HepG2 (cell line): ENCODE results near the gene STK32B. TPM values are rescaled to one million over a fixed set of nuclear protein-coding genes. Genes with fewer than 3 reads are reported as not detected.
A peak's percentile ranks its signal among the peaks of the same experiment; 100 is the strongest.

Experiments used
- ATAC-seq: fragments of 200-7000 bp; cut with Tn5 transposase; 3 replicates; pipeline ENCODE4 v1.9.1; 2020; ENCODE audit warnings: mild to moderate bottlenecking, moderate library complexity
- BruUV-seq: library from RNA; stranded (reverse); fragments of 400-500 nt; replicated peaks from 2 replicates; lab custom pipeline; 2021; lab: Mats Ljungman, UMichigan
- CTCF ChIA-PET: fragments of 300-600 bp; formaldehyde crosslinking; extraction: SDS; loops from one replicate; lab custom pipeline; 2021; ENCODE audit warnings: low total read pairs, inconsistent platforms, low intra/inter-chr PET ratio; lab: Yijun Ruan, JAX
- POLR2A ChIA-PET: fragments of 350-600 bp; sonication (Branson Sonifier 250); formaldehyde crosslinking; loops from one replicate; lab custom pipeline; 2020; ENCODE audit warnings: antibody characterized with exemption, inconsistent platforms; lab: Yijun Ruan, JAX
- DNase-seq: peaks from one replicate; pipeline ENCODE4 v3.0.0-alpha.2; 2015; ENCODE audit warnings: low spot score
- FAIRE-seq: peaks from 3 replicates; lab custom pipeline; 2011; peaks lifted over from hg19 to GRCh38; lab: Jason Lieb, UNC
- H2AFZ ChIP-seq: one replicate; pipeline ENCODE4 v1.6.1; 2011; ENCODE audit warnings: low read length, inconsistent platforms
- H3K27ac ChIP-seq: fragments of 300-600 bp; 3 replicates; pipeline ENCODE4 v1.8.0; 2011; ENCODE audit warnings: mixed run types, mild to moderate bottlenecking, mixed read lengths, low read length, inconsistent platforms; ENCODE audit not compliant: insufficient read depth; ENCODE audit errors: extremely low read length
- H3K27me3 ChIP-seq, 2 experiments: fragments of 200-600 bp in 1 of 2; 2 replicates in 1 of 2; 3 replicates in 1 of 2; pipeline versions ENCODE4 v1.6.0 to v1.8.0; 2011; ENCODE audit warnings: low read length in 2 of 2, mild to moderate bottlenecking in 2 of 2, moderate library complexity in 2 of 2, inconsistent platforms in 1 of 2; ENCODE audit not compliant: insufficient read depth in 2 of 2, control insufficient read depth in 1 of 2
- H3K36me3 ChIP-seq, 2 experiments: fragments of 200-600 bp in 1 of 2; replicated peaks in 1 of 2; 2 replicates in 1 of 2; 3 replicates in 1 of 2; pipeline versions ENCODE4 v1.5.1 to v1.8.0; 2011; ENCODE audit warnings: low read length in 2 of 2, inconsistent platforms in 1 of 2; ENCODE audit not compliant: insufficient read depth in 2 of 2, control insufficient read depth in 1 of 2
- H3K4me1 ChIP-seq: 2 replicates; pipeline ENCODE4 v1.5.1; 2012; ENCODE audit warnings: low read length, inconsistent platforms; ENCODE audit not compliant: insufficient read depth
- H3K4me2 ChIP-seq: 2 replicates; pipeline ENCODE4 v1.6.0; 2011; ENCODE audit warnings: low read depth, low read length, inconsistent platforms
- H3K4me3 ChIP-seq, 3 experiments: fragments of 200-600 bp in 1 of 3; sonication (generic), shearing (Covaris generic) in 1 of 3; replicated peaks in 1 of 3; 2 replicates each; pipeline ENCODE4 v1.5.1; 2011 to 2016; ENCODE audit warnings: low read length in 3 of 3, inconsistent platforms in 2 of 3, low read depth in 2 of 3, mild to moderate bottlenecking in 2 of 3, control low read depth in 1 of 3, mixed read lengths in 1 of 3; ENCODE audit not compliant: insufficient read depth in 1 of 3
- H3K79me2 ChIP-seq: one replicate; pipeline ENCODE4 v1.6.1; 2011; ENCODE audit warnings: low read length, inconsistent platforms; ENCODE audit not compliant: insufficient read depth
- H3K9ac ChIP-seq: 2 replicates; pipeline ENCODE4 v1.6.0; 2011; ENCODE audit warnings: mild to moderate bottlenecking, low read depth, low read length, inconsistent platforms; ENCODE audit not compliant: insufficient read depth
- H3K9me3 ChIP-seq: 2 replicates; pipeline ENCODE4 v1.5.1; 2012; ENCODE audit warnings: mild to moderate bottlenecking, low read length
- H4K20me1 ChIP-seq: 2 replicates; pipeline ENCODE4 v1.6.0; 2011; ENCODE audit warnings: inconsistent platforms, mild to moderate bottlenecking, low read length, moderate library complexity; ENCODE audit not compliant: insufficient read depth
- BRD4 ChIP-seq: sonication (generic); formaldehyde crosslinking; IDR thresholded peaks from 2 replicates; pipeline ENCODE4 v1.4.0; 2020; ENCODE audit warnings: missing genetic modification reagents
- EHMT2 ChIP-seq: fragments of 200-600 bp; sonication (generic); IDR thresholded peaks from 2 replicates; pipeline ENCODE4 v1.7.0; 2017; ENCODE audit warnings: antibody characterized with exemption, low read depth, low read length, borderline replicate concordance
- ELF1 ChIP-seq: sonication (generic); formaldehyde crosslinking; IDR thresholded peaks from 2 replicates; pipeline ENCODE4 v1.4.0; 2020; ENCODE audit warnings: missing genetic modification reagents
- ETV5 ChIP-seq: IDR thresholded peaks from 2 replicates; pipeline ENCODE4 v1.6.1; 2018; ENCODE audit warnings: missing biosample characterization, missing genetic modification reagents, inconsistent platforms, borderline replicate concordance
- FIP1L1 ChIP-seq: fragments of 200-400 bp; formaldehyde crosslinking; IDR thresholded peaks from 2 replicates; pipeline ENCODE4 v1.6.1; 2018; ENCODE audit warnings: low read depth, mild to moderate bottlenecking, low read length, moderate library complexity, borderline replicate concordance; ENCODE audit not compliant: insufficient read depth
- HHEX ChIP-seq: IDR thresholded peaks from 2 replicates; pipeline ENCODE4 v1.6.1; 2016; ENCODE audit warnings: control low read depth
- MBD4 ChIP-seq: IDR thresholded peaks from 2 replicates; pipeline ENCODE4 v1.6.1; 2012; ENCODE audit warnings: low read length, inconsistent platforms, borderline replicate concordance
- MEF2D ChIP-seq: sonication (generic); formaldehyde crosslinking; IDR thresholded peaks from 2 replicates; pipeline ENCODE4 v1.5.1; 2020; ENCODE audit warnings: mild to moderate bottlenecking, missing genetic modification reagents
- TBX2 ChIP-seq: sonication (generic); formaldehyde crosslinking; IDR thresholded peaks from 2 replicates; pipeline ENCODE4 v1.5.0; 2020; ENCODE audit warnings: missing genetic modification reagents, mild to moderate bottlenecking, borderline replicate concordance
- TBX3 ChIP-seq: fragments of 450-650 bp; IDR thresholded peaks from 2 replicates; pipeline ENCODE4 v1.6.1; 2017; ENCODE audit warnings: antibody characterized with exemption, mild to moderate bottlenecking, inconsistent platforms, borderline replicate concordance
- TCF7 ChIP-seq: sonication (generic); IDR thresholded peaks from 2 replicates; pipeline ENCODE4 v1.6.1; 2016; ENCODE audit warnings: antibody characterized with exemption, low read depth
- TEAD2 ChIP-seq: sonication (generic); formaldehyde crosslinking; IDR thresholded peaks from 2 replicates; pipeline ENCODE4 v1.9.0; 2021; ENCODE audit warnings: missing genetic modification reagents
- ZBTB46 ChIP-seq: sonication (generic); formaldehyde crosslinking; IDR thresholded peaks from 2 replicates; pipeline ENCODE4 v1.4.0; 2020; ENCODE audit warnings: mild to moderate bottlenecking, missing genetic modification reagents, borderline replicate concordance
- ZC3H13 ChIP-seq: sonication (generic); formaldehyde crosslinking; IDR thresholded peaks from 2 replicates; pipeline ENCODE4 v1.8.1; 2023; ENCODE audit warnings: mild to moderate bottlenecking, missing genetic modification reagents, moderate library complexity
- ZNF143 ChIP-seq: sonication (generic); formaldehyde crosslinking; IDR thresholded peaks from 2 replicates; pipeline ENCODE4 v1.4.0; 2020; ENCODE audit warnings: missing genetic modification reagents
- ZNF34 ChIP-seq: sonication (generic); formaldehyde crosslinking; IDR thresholded peaks from 2 replicates; pipeline ENCODE4 v1.4.0; 2020; ENCODE audit warnings: mild to moderate bottlenecking, missing genetic modification reagents, borderline replicate concordance
- ZNF616 ChIP-seq: sonication (generic); formaldehyde crosslinking; IDR thresholded peaks from 2 replicates; pipeline ENCODE4 v1.5.0; 2020; ENCODE audit warnings: low read depth, mild to moderate bottlenecking, missing genetic modification reagents
- ZNF674 ChIP-seq: sonication (generic); formaldehyde crosslinking; IDR thresholded peaks from 2 replicates; pipeline ENCODE4 v1.5.0; 2020; ENCODE audit warnings: low read depth, mild to moderate bottlenecking, missing genetic modification reagents
- ZSCAN21 ChIP-seq: sonication (generic); formaldehyde crosslinking; IDR thresholded peaks from 2 replicates; pipeline ENCODE4 v1.8.0; 2022; ENCODE audit warnings: mild to moderate bottlenecking, missing genetic modification reagents, moderate library complexity, borderline replicate concordance
- WGBS: methylation state at CpG from one replicate; pipeline ENCODE4 v1.1.6; 2017; ENCODE audit warnings: low lambda C conversion rate; 5-methylcytosine and 5-hydroxymethylcytosine counted together
- in situ Hi-C: cut with HindIII; loops from 2 replicates; pipeline ENCODE4 v1.10.0; 2017; ENCODE audit warnings: low pct_unique_long_range_greater_than_20kb; ENCODE audit not compliant: extremely low pct_ligation_motif_present
- intact Hi-C: fragments of 100-400 bp; cut with micrococcal nuclease; formaldehyde crosslinking; loops from one replicate; pipeline ENCODE4 v1.10.0; 2022; ENCODE audit not compliant: unreplicated experiment
- polyA plus RNA-seq, 8 experiments: library from polyadenylated mRNA; depleted of rRNA in 3 of 8; stranded (reverse) in 7 of 8; unstranded in 1 of 8; fragments of >200 nt; fragmentation: Illumina TruSeq in 4 of 8; extraction: Trizol in 4 of 8; gene quantifications; 2 replicates each; pipeline versions ENCODE4 v1.2.1 to v1.2.3, GENCODE V29; 2011 to 2016; ENCODE audit warnings: low read depth in 4 of 8, missing spikeins in 1 of 8, mixed read lengths in 1 of 8; ENCODE audit not compliant: insufficient read depth in 1 of 8
- total RNA-seq, 5 experiments: library from RNA; depleted of rRNA; stranded (reverse); fragments of >200 nt; fragmentation: Illumina TruSeq; extraction: Trizol; gene quantifications; 2 replicates each; pipeline ENCODE4 v1.2.3, GENCODE V29; 2016; ENCODE audit warnings: low read depth in 1 of 5

Gene STK32B
- total and polyA plus RNA-seq, 2 of the 13 experiments (the other 11 are each of a cell fraction or from before 2014, with no cell fraction given): not detected

GRCh38 chr4:5012244-5012898 lies 38.9 kb upstream of the STK32B start:
- Histone ChIP-seq H3K27ac (no peak overlapping the region), H3K9ac (no peak overlapping the region), H3K4me3 (no peak overlapping the region), H3K36me3 (no peaks in the 10 kb centered on the region), H3K9me3 (no peaks in the 10 kb centered on the region), H3K4me2 (no peak overlapping the region), H3K4me1 (no peaks in the 10 kb centered on the region; the same call in 1 of the 2 replicates), H2AFZ (no peak overlapping the region), H4K20me1 (no peaks in the 10 kb centered on the region), H3K79me2 (no peaks in the 10 kb centered on the region), H3K27me3 (peaks cover 1 to 23% of the 10 kb centered on the region in 2 experiments; a peak in 2 of 5 replicates)
- WGBS: 36% methylated on average over 5 of the region's 5 CpGs
- in situ Hi-C loops: no loop called here
- no peak for FAIRE-seq
- no peak for DNase-seq
- ATAC-seq: no peak
- intact Hi-C loops: no loop called here
- no TSS peak for BruUV-seq
- CTCF ChIA-PET: no interaction called here
- no peak for TF ChIP-seq ZC3H13
- no peak for TF ChIP-seq TEAD2 (CRISPR knock-in tag)
- no peak for TF ChIP-seq ZNF143 (CRISPR knock-in tag)
- TF ChIP-seq HHEX (CRISPR knock-in tag): peak; percentile 73; the same call in 1 of the 2 replicates
- peak; percentile 42; the same call in 1 of the 2 replicates for TF ChIP-seq TCF7
- peak; percentile 44; the same call in 1 of the 2 replicates for TF ChIP-seq TBX3
- POLR2A ChIA-PET: no interaction called here

- Histone ChIP-seq H3K27me3 (peaks cover 1 to 26% of the 10 kb centered on the region in 2 experiments; a peak in 2 of 5 replicates), H3K36me3 (no peaks in the 10 kb centered on the region), H3K4me3 (no peak overlapping the region), H3K79me2 (no peaks in the 10 kb centered on the region), H2AFZ (no peak overlapping the region), H3K4me2 (no peak overlapping the region), H3K9me3 (no peaks in the 10 kb centered on the region), H3K9ac (no peak overlapping the region), H4K20me1 (no peaks in the 10 kb centered on the region), H3K4me1 (no peaks in the 10 kb centered on the region; the same call in 1 of the 2 replicates), H3K27ac (no peak overlapping the region)
- no peak for DNase-seq
- ChIA-PET POLR2A (no interaction called here), CTCF (no interaction called here)
- intact Hi-C loops: no loop called here
- BruUV-seq: no TSS peak
- no peak for ATAC-seq
- WGBS: 20% methylated on average over 2 of the region's 2 CpGs
- in situ Hi-C loops: no loop called here
- no peak for FAIRE-seq
- no peak for TF ChIP-seq TBX2 (CRISPR knock-in tag)
- TF ChIP-seq MBD4: no peak
- no peak for TF ChIP-seq ZNF674 (CRISPR knock-in tag)
- TF ChIP-seq ZBTB46 (CRISPR knock-in tag): no peak
- no peak for TF ChIP-seq ELF1 (CRISPR knock-in tag)
- TF ChIP-seq ZNF34 (CRISPR knock-in tag): no peak
- TF ChIP-seq EHMT2: no peak
- no peak for TF ChIP-seq BRD4
- TF ChIP-seq FIP1L1: no peak
- TF ChIP-seq ETV5: no peak
- no peak for TF ChIP-seq ZSCAN21 (CRISPR knock-in tag)
- no peak for TF ChIP-seq ZNF616 (CRISPR knock-in tag)
- no peak for TF ChIP-seq MEF2D (CRISPR knock-in tag)
Observed at GRCh38 chr4:5012958-5013357, 38.3 kb upstream of the STK32B start.
